Measurements from ENCODE around the gene PPM1L.

GRCh38 chr3:160779040-160779439 lies 23.0 kb downstream of the PPM1L start:
- TF ChIP-seq MTA2 (IDR thresholded peaks at IDR 0.05; ENCODE audit: low read depth) (no peak), CTCF (IDR thresholded peaks at IDR 0.05 in 2 of 3, conservative IDR thresholded peaks at IDR 0.05 in 1 of 3; ENCODE audit: control insufficient read depth in 2 of 3, extremely low read depth in 1 of 3, insufficient read depth in 1 of 3, low read depth in 3 of 3, low read length in 3 of 3) (no peak), RBBP5 (conservative IDR thresholded peaks at IDR 0.05) (no peak), ASH2L (IDR thresholded peaks at IDR 0.05; ENCODE audit: borderline replicate concordance, low read depth) (no peak)

All from GM12878 (cell line).